Mesenchymal stem cell (in vitro differentiated cells and primary cell): ENCODE data around the gene UPP1.

Experiments
- DNase-seq: peaks from one replicate; pipeline ENCODE4 v3.0.0-alpha.2; 2013
- H2AFZ ChIP-seq: one replicate; pipeline ENCODE4 v1.6.1; 2013; ENCODE audit warnings: low read depth, mild to moderate bottlenecking, control low read depth, inconsistent platforms, low read length, moderate library complexity
- H2AK5ac ChIP-seq: 2 replicates; pipeline ENCODE4 v1.6.1; 2013; ENCODE audit warnings: low read length, moderate library complexity, mild to moderate bottlenecking, inconsistent platforms; ENCODE audit not compliant: severe bottlenecking
- H2BK120ac ChIP-seq: one replicate; pipeline ENCODE4 v1.6.1; 2013; ENCODE audit warnings: low read depth, mild to moderate bottlenecking, inconsistent platforms, low read length, moderate library complexity
- H2BK12ac ChIP-seq, 2 experiments: one replicate each; pipeline ENCODE4 v1.6.1; 2013; ENCODE audit warnings: inconsistent platforms in 2 of 2, low read length in 2 of 2, mild to moderate bottlenecking in 2 of 2, moderate library complexity in 2 of 2, control low read depth in 1 of 2
- H2BK15ac ChIP-seq: one replicate; pipeline ENCODE4 v1.6.1; 2013; ENCODE audit warnings: mild to moderate bottlenecking, low read depth, inconsistent platforms; ENCODE audit not compliant: poor library complexity, severe bottlenecking
- H2BK5ac ChIP-seq: 2 replicates; pipeline ENCODE4 v1.6.1; 2013; ENCODE audit warnings: low read depth, mild to moderate bottlenecking, low read length, control low read depth, inconsistent platforms; ENCODE audit not compliant: poor library complexity, severe bottlenecking
- H3K14ac ChIP-seq, 2 experiments: one replicate each; pipeline ENCODE4 v1.6.1; 2013; ENCODE audit warnings: inconsistent platforms in 2 of 2, low read length in 2 of 2, control low read depth in 1 of 2, mild to moderate bottlenecking in 1 of 2, moderate library complexity in 1 of 2
- H3K18ac ChIP-seq, 2 experiments: one replicate each; pipeline ENCODE4 v1.6.1; 2013; ENCODE audit warnings: inconsistent platforms in 2 of 2, low read length in 2 of 2, control low read depth in 1 of 2, low read depth in 1 of 2, mild to moderate bottlenecking in 1 of 2
- H3K23ac ChIP-seq, 2 experiments: one replicate each; pipeline ENCODE4 v1.6.1; 2013; ENCODE audit warnings: inconsistent platforms in 2 of 2, low read length in 2 of 2, mild to moderate bottlenecking in 2 of 2, moderate library complexity in 2 of 2, control low read depth in 1 of 2
- H3K27ac ChIP-seq: 2 replicates; pipeline ENCODE4 v1.5.1; 2013; ENCODE audit warnings: mild to moderate bottlenecking, moderate library complexity, low read length, control low read depth, inconsistent platforms; ENCODE audit not compliant: poor library complexity, severe bottlenecking
- H3K27me3 ChIP-seq, 2 experiments: 2 replicates each; pipeline versions ENCODE4 v1.6.1 to v1.7.0; 2013; ENCODE audit warnings: low read length in 2 of 2, mild to moderate bottlenecking in 2 of 2, moderate library complexity in 2 of 2, control low read depth in 1 of 2, inconsistent platforms in 1 of 2; ENCODE audit not compliant: control insufficient read depth in 1 of 2, insufficient read depth in 1 of 2
- H3K36me3 ChIP-seq, 2 experiments: 2 replicates each; pipeline versions ENCODE4 v1.6.1 to v1.7.0; 2013; ENCODE audit warnings: low read length in 2 of 2, control low read depth in 1 of 2, inconsistent platforms in 1 of 2, low read depth in 1 of 2, mild to moderate bottlenecking in 1 of 2; ENCODE audit not compliant: insufficient read depth in 2 of 2, control insufficient read depth in 1 of 2
- H3K4ac ChIP-seq, 2 experiments: one replicate each; pipeline ENCODE4 v1.6.1; 2013; ENCODE audit warnings: inconsistent platforms in 2 of 2, low read length in 2 of 2, mild to moderate bottlenecking in 2 of 2, moderate library complexity in 2 of 2, control low read depth in 1 of 2, low read depth in 1 of 2
- H3K4me1 ChIP-seq: 2 replicates; pipeline ENCODE4 v1.6.1; 2013; ENCODE audit warnings: low read depth, low read length, control low read depth; ENCODE audit not compliant: control insufficient read depth, insufficient read depth
- H3K4me2 ChIP-seq: 2 replicates; pipeline ENCODE4 v1.6.1; 2013; ENCODE audit warnings: low read length, mild to moderate bottlenecking, inconsistent platforms; ENCODE audit not compliant: poor library complexity, severe bottlenecking
- H3K4me3 ChIP-seq, 2 experiments: 2 replicates each; pipeline versions ENCODE4 v1.5.1 to v1.7.0; 2013; ENCODE audit warnings: low read length in 2 of 2, mild to moderate bottlenecking in 2 of 2, control low read depth in 1 of 2, low read depth in 1 of 2; ENCODE audit not compliant: insufficient read depth in 1 of 2
- H3K79me1 ChIP-seq: replicated peaks from 2 replicates; pipeline ENCODE4 v1.6.1; 2013; ENCODE audit warnings: mild to moderate bottlenecking, control low read depth, low read length, inconsistent platforms; ENCODE audit not compliant: poor library complexity, severe bottlenecking
- H3K9ac ChIP-seq: 2 replicates; pipeline ENCODE4 v1.7.0; 2013; ENCODE audit warnings: mild to moderate bottlenecking, low read length, moderate library complexity
- H3K9me3 ChIP-seq: 2 replicates; pipeline ENCODE4 v1.7.0; 2013; ENCODE audit warnings: mild to moderate bottlenecking, low read length; ENCODE audit not compliant: control insufficient read depth
- H4K8ac ChIP-seq: one replicate; pipeline ENCODE4 v1.6.1; 2013; ENCODE audit warnings: inconsistent platforms, mild to moderate bottlenecking, low read length, moderate library complexity
- H4K91ac ChIP-seq: one replicate; pipeline ENCODE4 v1.6.1; 2013; ENCODE audit warnings: mild to moderate bottlenecking, low read length, inconsistent platforms
- WGBS: methylation state at CpG from one replicate; pipeline ENCODE4 v1.1.7; 2013; ENCODE audit warnings: mixed read lengths; 5-methylcytosine and 5-hydroxymethylcytosine counted together

UPP1 gene

GRCh38 chr7:48042636-48043035 is 46.4 kb upstream of the UPP1 start:
- 65% methylated on average over 3 of the region's 3 CpGs for WGBS
- no peak overlapping the region for H3K18ac ChIP-seq
- H3K9ac ChIP-seq, result no peak overlapping the region
- no peak overlapping the region for H3K4ac ChIP-seq
- no peaks in the 10 kb centered on the region for H3K36me3 ChIP-seq
- H3K23ac ChIP-seq, result no peak overlapping the region
- no peak overlapping the region for H2AK5ac ChIP-seq
- DNase-seq, result no peak
- H3K4me2 ChIP-seq, result no peak overlapping the region
- no peak overlapping the region for H3K4me3 ChIP-seq
- H2BK120ac ChIP-seq, result no peak overlapping the region
- no peak overlapping the region for H2BK5ac ChIP-seq
- H3K27ac ChIP-seq, result no peak overlapping the region
- H3K4me1 ChIP-seq, result peaks cover 5% of the 10 kb centered on the region
- H2BK15ac ChIP-seq, result no peak overlapping the region
- H3K9me3 ChIP-seq, result no peaks in the 10 kb centered on the region
- H4K91ac ChIP-seq, result no peak overlapping the region
- peaks cover 0 to 10% of the 10 kb centered on the region in 2 experiments for H3K27me3 ChIP-seq
- no peak overlapping the region for H2BK12ac ChIP-seq
- no peaks in the 10 kb centered on the region for H3K79me1 ChIP-seq
- H4K8ac ChIP-seq, result no peak overlapping the region
- H2AFZ ChIP-seq, result no peak overlapping the region
- no peak overlapping the region for H3K14ac ChIP-seq

GRCh38 chr7:48045195-48045765 is 43.8 kb upstream of the UPP1 start:
- no peak overlapping the region for H3K27ac ChIP-seq
- no peak overlapping the region for H3K4me2 ChIP-seq
- H3K27me3 ChIP-seq, result peaks cover 0 to 10% of the 10 kb centered on the region in 2 experiments
- WGBS, result 75% methylated on average over 9 of the region's 9 CpGs
- no peak overlapping the region for H2AK5ac ChIP-seq
- H2BK120ac ChIP-seq, result no peak overlapping the region
- no peak overlapping the region for H4K91ac ChIP-seq
- H3K9me3 ChIP-seq, result no peaks in the 10 kb centered on the region
- no peak overlapping the region for H4K8ac ChIP-seq
- no peaks in the 10 kb centered on the region for H3K36me3 ChIP-seq
- peaks cover 7% of the 10 kb centered on the region for H3K4me1 ChIP-seq
- H3K4me3 ChIP-seq, result no peak overlapping the region
- H3K79me1 ChIP-seq, result no peaks in the 10 kb centered on the region
- no peak overlapping the region for H3K18ac ChIP-seq
- no peak overlapping the region for H2BK5ac ChIP-seq
- H2AFZ ChIP-seq, result no peak overlapping the region
- H3K9ac ChIP-seq, result no peak overlapping the region
- peak overlapping the region in 1 of 2 experiments; percentile 6 for H3K14ac ChIP-seq
- no peak overlapping the region for H3K4ac ChIP-seq
- DNase-seq, result no peak
- no peak overlapping the region for H2BK15ac ChIP-seq
- H2BK12ac ChIP-seq, result no peak overlapping the region
- H3K23ac ChIP-seq, result no peak overlapping the region

- Histone ChIP-seq H3K27me3 (peaks cover 0 to 10% of the 10 kb centered on the region in 2 experiments), H2AFZ (no peak overlapping the region), H4K8ac (no peak overlapping the region), H3K36me3 (no peaks in the 10 kb centered on the region), H4K91ac (no peak overlapping the region), H2AK5ac (no peak overlapping the region), H3K23ac (no peak overlapping the region), H3K18ac (no peak overlapping the region), H3K4me2 (no peak overlapping the region), H2BK5ac (no peak overlapping the region), H3K4ac (no peak overlapping the region), H2BK15ac (no peak overlapping the region), H3K4me1 (peaks cover 2% of the 10 kb centered on the region), H3K27ac (no peak overlapping the region), H3K79me1 (no peaks in the 10 kb centered on the region), H3K14ac (no peak overlapping the region), H3K4me3 (no peak overlapping the region), H2BK12ac (no peak overlapping the region), H2BK120ac (no peak overlapping the region), H3K9ac (no peak overlapping the region), H3K9me3 (no peaks in the 10 kb centered on the region)
- DNase-seq, result no peak
- WGBS, result 82% methylated on average over 11 of the region's 14 CpGs
Measured at GRCh38 chr7:48046458-48046857, 42.6 kb upstream of the UPP1 start.

- peaks cover 0 to 10% of the 10 kb centered on the region in 2 experiments for H3K27me3 ChIP-seq
- no peak overlapping the region for H2AK5ac ChIP-seq
- H2BK5ac ChIP-seq, result no peak overlapping the region
- H3K4me3 ChIP-seq, result no peak overlapping the region
- no peak overlapping the region for H3K27ac ChIP-seq
- H3K4ac ChIP-seq, result no peak overlapping the region
- H2BK120ac ChIP-seq, result no peak overlapping the region
- no peak overlapping the region for H3K18ac ChIP-seq
- DNase-seq, result no peak
- WGBS, result 90% methylated on average over 8 of the region's 8 CpGs
- no peaks in the 10 kb centered on the region for H3K36me3 ChIP-seq
- H3K4me2 ChIP-seq, result no peak overlapping the region
- no peak overlapping the region for H2AFZ ChIP-seq
- peaks cover 2% of the 10 kb centered on the region for H3K4me1 ChIP-seq
- no peaks in the 10 kb centered on the region for H3K9me3 ChIP-seq
- no peak overlapping the region for H3K23ac ChIP-seq
- H3K14ac ChIP-seq, result no peak overlapping the region
- no peak overlapping the region for H3K9ac ChIP-seq
- no peak overlapping the region for H2BK15ac ChIP-seq
- no peak overlapping the region for H4K91ac ChIP-seq
- no peak overlapping the region for H4K8ac ChIP-seq
- no peak overlapping the region for H2BK12ac ChIP-seq
- no peaks in the 10 kb centered on the region for H3K79me1 ChIP-seq
Measured at GRCh38 chr7:48048113-48048512, 41.0 kb upstream of the UPP1 start.
